HG03060 (cell line): ENCODE data around the gene FGF14.

ENCODE experiments used
- ATAC-seq: cut with Tn5 transposase; IDR thresholded peaks from one replicate; pipeline ENCODE4 v1.9.1; 2021; ENCODE audit warnings: low read depth, moderate number of reproducible peaks; ENCODE audit not compliant: unreplicated experiment

Gene FGF14

GRCh38 chr13:101703838-101704237 is 698.0 kb downstream of the FGF14 start:
- no peak for ATAC-seq

GRCh38 chr13:101703081-101703480 is 698.8 kb downstream of the FGF14 start:
- ATAC-seq = no peak

- no peak for ATAC-seq
Measured at GRCh38 chr13:101700598-101700997, 701.2 kb downstream of the FGF14 start.

GRCh38 chr13:101698400-101698799 is 703.4 kb downstream of the FGF14 start:
- no peak for ATAC-seq

GRCh38 chr13:101697745-101698144 is 704.1 kb downstream of the FGF14 start:
- no peak for ATAC-seq

- ATAC-seq = no peak
Measured at GRCh38 chr13:101695870-101696516, 705.9 kb downstream of the FGF14 start.

- no peak for ATAC-seq
Measured at GRCh38 chr13:101691341-101691860, 710.4 kb downstream of the FGF14 start.

GRCh38 chr13:101690871-101691270 is 711.0 kb downstream of the FGF14 start:
- no peak for ATAC-seq

- ATAC-seq = no peak
Measured at GRCh38 chr13:101686003-101686402, 715.8 kb downstream of the FGF14 start.

GRCh38 chr13:101681834-101682233 is 720.0 kb downstream of the FGF14 start:
- ATAC-seq = no peak

GRCh38 chr13:101673360-101674105 is 728.3 kb downstream of the FGF14 start:
- no peak for ATAC-seq

GRCh38 chr13:101661839-101662238 is 740.0 kb downstream of the FGF14 start:
- ATAC-seq = no peak
